Mammary epithelial cell (primary cell): ENCODE results near the gene LGALS9.

Source experiments
- EZH2 ChIP-seq: IDR thresholded peaks from 2 replicates; pipeline ENCODE4 v1.6.1; 2012; ENCODE audit warnings: low read length, inconsistent platforms, borderline replicate concordance
- TF ChIP-seq, protein P1 (sequence below), 2 donors: IDR thresholded peaks in 1 of 2; conservative IDR thresholded peaks in 1 of 2; 2 replicates each; pipeline ENCODE4 v1.5.1; 2011 to 2012; ENCODE audit warnings: inconsistent platforms in 2 of 2, low read length in 2 of 2, mild to moderate bottlenecking in 2 of 2, control low read depth in 1 of 2, low read depth in 1 of 2; ENCODE audit not compliant: insufficient read depth in 1 of 2; ENCODE audit errors: extremely low read depth in 1 of 2

DNA sequence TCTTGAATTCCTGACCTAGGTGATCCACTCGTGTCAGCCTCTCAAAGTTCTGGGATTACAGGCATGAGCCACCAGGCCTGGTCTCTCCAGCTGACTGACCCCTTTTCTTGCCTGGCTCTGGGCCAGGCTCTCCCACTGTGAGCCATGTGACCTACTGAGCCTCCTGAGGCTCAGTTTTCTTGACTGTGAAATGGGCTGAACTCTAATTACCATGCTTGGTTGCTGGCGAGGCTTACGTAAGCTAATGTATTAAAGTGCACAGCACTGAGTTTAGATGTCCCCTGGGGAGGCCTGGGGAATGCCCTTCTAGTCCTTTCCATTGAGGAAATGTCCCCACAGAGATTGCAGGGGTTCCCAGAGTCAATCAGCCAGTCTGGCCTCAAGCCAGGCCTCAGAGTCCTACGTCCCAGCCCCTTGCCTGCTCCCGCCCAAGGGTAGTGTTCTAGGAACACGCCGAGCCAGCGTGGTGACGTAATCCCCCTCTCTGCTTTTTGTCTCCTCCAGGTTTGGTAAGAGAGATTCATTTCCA lies 45.8 kb upstream of the LGALS9 start:
- TF ChIP-seq, protein P1, sequence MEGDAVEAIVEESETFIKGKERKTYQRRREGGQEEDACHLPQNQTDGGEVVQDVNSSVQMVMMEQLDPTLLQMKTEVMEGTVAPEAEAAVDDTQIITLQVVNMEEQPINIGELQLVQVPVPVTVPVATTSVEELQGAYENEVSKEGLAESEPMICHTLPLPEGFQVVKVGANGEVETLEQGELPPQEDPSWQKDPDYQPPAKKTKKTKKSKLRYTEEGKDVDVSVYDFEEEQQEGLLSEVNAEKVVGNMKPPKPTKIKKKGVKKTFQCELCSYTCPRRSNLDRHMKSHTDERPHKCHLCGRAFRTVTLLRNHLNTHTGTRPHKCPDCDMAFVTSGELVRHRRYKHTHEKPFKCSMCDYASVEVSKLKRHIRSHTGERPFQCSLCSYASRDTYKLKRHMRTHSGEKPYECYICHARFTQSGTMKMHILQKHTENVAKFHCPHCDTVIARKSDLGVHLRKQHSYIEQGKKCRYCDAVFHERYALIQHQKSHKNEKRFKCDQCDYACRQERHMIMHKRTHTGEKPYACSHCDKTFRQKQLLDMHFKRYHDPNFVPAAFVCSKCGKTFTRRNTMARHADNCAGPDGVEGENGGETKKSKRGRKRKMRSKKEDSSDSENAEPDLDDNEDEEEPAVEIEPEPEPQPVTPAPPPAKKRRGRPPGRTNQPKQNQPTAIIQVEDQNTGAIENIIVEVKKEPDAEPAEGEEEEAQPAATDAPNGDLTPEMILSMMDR (conservative IDR thresholded peaks at IDR 0.05 in 1 of 2, IDR thresholded peaks at IDR 0.05 in 1 of 2; ENCODE audit: extremely low read depth in 1 of 2, insufficient read depth in 1 of 2, low read depth in 1 of 2, low read length in 2 of 2) = no peak
- TF ChIP-seq EZH2 = no peak
